ENCODE measurements around the gene ZP2. TPM values are rescaled to one million over a fixed set of nuclear protein-coding genes. Genes with fewer than 3 reads are reported as not detected.

The ZP2 gene
- total and polyA plus RNA-seq, 12 donors, result not detected

GRCh38 chr16:21206550-21206949, 4.8 kb downstream of the ZP2 start:
- DNase-seq (no peak), ATAC-seq (no peak)
- no peak overlapping the region for H3K27ac ChIP-seq
- intact Hi-C loops (cut with DNase I), result no loop called here
- no peaks in the 10 kb centered on the region for H3K9me3 ChIP-seq
- no peak for TF ChIP-seq CTCF (IDR thresholded peaks at IDR 0.05)
- peaks cover 0 to 15% (median 3%) of the 10 kb centered on the region in 7 donors for H3K27me3 ChIP-seq
- H3K4me3 ChIP-seq, result no peak overlapping the region
- no peaks in the 10 kb centered on the region for H3K4me1 ChIP-seq
- WGBS, 2 donors, result 83 to 84% methylated on average over 4 of the region's 4 CpGs
- no peaks in the 10 kb centered on the region for H3K36me3 ChIP-seq

- no peaks in the 10 kb centered on the region for H3K36me3 ChIP-seq
- ATAC-seq (no peak), DNase-seq (no peak)
- intact Hi-C loops (cut with DNase I), result no loop called here
- no peaks in the 10 kb centered on the region for H3K9me3 ChIP-seq
- no peak overlapping the region for H3K27ac ChIP-seq
- H3K4me3 ChIP-seq, result no peak overlapping the region
- H3K27me3 ChIP-seq, result peaks cover 0 to 23% (median 7%) of the 10 kb centered on the region in 7 donors
- no peak for TF ChIP-seq CTCF (IDR thresholded peaks at IDR 0.05)
- no peaks in the 10 kb centered on the region for H3K4me1 ChIP-seq
Observed at GRCh38 chr16:21205303-21205702, 6.1 kb downstream of the ZP2 start.

- DNase-seq (no peak), ATAC-seq (no peak)
- 54 to 63% methylated on average over 7 of the region's 7 CpGs for WGBS, 2 donors
- Histone ChIP-seq H3K27ac (no peak overlapping the region), H3K4me3 (no peak overlapping the region), H3K4me1 (no peaks in the 10 kb centered on the region), H3K9me3 (no peaks in the 10 kb centered on the region), H3K36me3 (no peaks in the 10 kb centered on the region), H3K27me3 (peaks cover 0 to 33% (median 16%) of the 10 kb centered on the region in 7 donors)
- TF ChIP-seq CTCF (IDR thresholded peaks at IDR 0.05), result no peak
- intact Hi-C loops (cut with DNase I), result no loop called here
Observed at GRCh38 chr16:21203155-21203797, 8.1 kb downstream of the ZP2 start.

- Histone ChIP-seq H3K27ac (no peak overlapping the region), H3K9me3 (no peaks in the 10 kb centered on the region), H3K36me3 (no peaks in the 10 kb centered on the region), H3K27me3 (peaks cover 0 to 42% (median 16%) of the 10 kb centered on the region in 7 donors), H3K4me1 (no peaks in the 10 kb centered on the region), H3K4me3 (no peak overlapping the region)
- intact Hi-C loops (cut with DNase I), result no loop called here
- DNase-seq (no peak), ATAC-seq (no peak)
- no peak for TF ChIP-seq CTCF (IDR thresholded peaks at IDR 0.05)
- WGBS, 2 donors, result 57 to 61% methylated on average over 5 of the region's 5 CpGs
Observed at GRCh38 chr16:21199607-21200218, 11.7 kb downstream of the ZP2 start.
